Measurements from ENCODE around the gene TIFAB.
"Not testable (repeated sequence)": the region's sequence is repeated elsewhere in the genome, so short reads cannot be mapped to it uniquely, and the experiment has no call there.

TIFAB gene

GRCh38 chr5:135452321-135453030 lies at the start of gene TIFAB:
Gene TIFAB (minus strand): TSS chr5:135452351. CDS start chr5:135449939, 2,412 bp downstream.
- DNase-seq: no peak

- no peak for DNase-seq
These were observed 46.5 kb upstream of the TIFAB start for GRCh38 chr5:135498637-135498995.

GRCh38 chr5:135497971-135498636 lies 46.0 kb upstream of the TIFAB start:
- no peak for DNase-seq

GRCh38 chr5:135495531-135495930 lies 43.4 kb upstream of the TIFAB start:
- DNase-seq: not testable (repeated sequence)

GRCh38 chr5:135494196-135494595 lies 42.0 kb upstream of the TIFAB start:
- no peak for DNase-seq

- DNase-seq: no peak
These were observed 41.4 kb upstream of the TIFAB start for GRCh38 chr5:135493406-135494180.

GRCh38 chr5:135492319-135492626 lies 40.1 kb upstream of the TIFAB start:
- DNase-seq: no peak

- DNase-seq: no peak
These were observed 39.6 kb upstream of the TIFAB start for GRCh38 chr5:135491552-135492318.

GRCh38 chr5:135491038-135491551 lies 38.9 kb upstream of the TIFAB start:
- no peak for DNase-seq

- DNase-seq: no peak
These were observed 38.3 kb upstream of the TIFAB start for GRCh38 chr5:135490245-135491037.

GRCh38 chr5:135489466-135490244 lies 37.5 kb upstream of the TIFAB start:
- DNase-seq: no peak

GRCh38 chr5:135488727-135489465 lies 36.7 kb upstream of the TIFAB start:
- DNase-seq: no peak

- no peak for DNase-seq
These were observed 35.8 kb upstream of the TIFAB start for GRCh38 chr5:135487839-135488514.

GRCh38 chr5:135487037-135487395 lies 34.9 kb upstream of the TIFAB start:
- DNase-seq: no peak

- no peak for DNase-seq
These were observed 34.2 kb upstream of the TIFAB start for GRCh38 chr5:135486131-135487036.

GRCh38 chr5:135484674-135485086 lies 32.5 kb upstream of the TIFAB start:
- DNase-seq: no peak

- no peak for DNase-seq
These were observed 31.1 kb upstream of the TIFAB start for GRCh38 chr5:135483254-135483653.

GRCh38 chr5:135482381-135482933 lies 30.3 kb upstream of the TIFAB start:
- no peak for DNase-seq

- no peak for DNase-seq
These were observed 29.8 kb upstream of the TIFAB start for GRCh38 chr5:135481909-135482311.
